Esophagus mucosa (tissue), 1 donor: ENCODE measurements around the gene NRK. TPM values are rescaled to one million over a fixed set of nuclear protein-coding genes. Genes with fewer than 3 reads are reported as not detected.
"Not testable (repeated sequence)": the region's sequence is repeated elsewhere in the genome, so short reads cannot be mapped to it uniquely, and the experiment has no call there.

Experiments
- ATAC-seq: fragments of 200-7000 bp; cut with Tn5 transposase; one replicate; pipeline ENCODE4 v1.9.1; 2020
- total RNA-seq: library from RNA; stranded (reverse); gene quantifications from one replicate; pipeline ENCODE4 v1.2.4, GENCODE V29; 2023
- donor health status: DM: yes; HTN: yes; CAD: no.

The NRK gene
- total RNA-seq = not detected

- ATAC-seq = no peak
These were observed at the start of gene NRK for GRCh38 chrX:105822138-105823091. Gene NRK (plus strand): TSS chrX:105822539. CDS start chrX:105822846, 307 bp downstream.

GRCh38 chrX:105773801-105774200 lies 48.5 kb upstream of the NRK start:
- no peak for ATAC-seq

- ATAC-seq = no peak
These were observed 46.7 kb upstream of the NRK start for GRCh38 chrX:105775679-105776078.

GRCh38 chrX:105781804-105782203 lies 40.5 kb upstream of the NRK start:
- no peak for ATAC-seq

GRCh38 chrX:105796877-105797276 lies 25.5 kb upstream of the NRK start:
- not testable (repeated sequence) for ATAC-seq

GRCh38 chrX:105803891-105804290 lies 18.4 kb upstream of the NRK start:
- no peak for ATAC-seq

GRCh38 chrX:105805655-105806054 lies 16.7 kb upstream of the NRK start:
- not testable (repeated sequence) for ATAC-seq

GRCh38 chrX:105816517-105816916 lies 5.8 kb upstream of the NRK start:
- no peak for ATAC-seq

- no peak for ATAC-seq
These were observed 2.1 kb upstream of the NRK start for GRCh38 chrX:105820247-105820646.

- no peak for ATAC-seq
These were observed 743 bp upstream of the NRK start for GRCh38 chrX:105821471-105822121.

GRCh38 chrX:105823092-105823455 lies 735 bp downstream of the NRK start:
- no peak for ATAC-seq

GRCh38 chrX:105829011-105829410 lies 6.7 kb downstream of the NRK start:
- no peak for ATAC-seq

GRCh38 chrX:105837232-105837631 lies 14.9 kb downstream of the NRK start:
- no peak for ATAC-seq

GRCh38 chrX:105845631-105846030 lies 23.3 kb downstream of the NRK start:
- no peak for ATAC-seq

- ATAC-seq = not testable (repeated sequence)
These were observed 27.8 kb downstream of the NRK start for GRCh38 chrX:105850100-105850499.

- ATAC-seq = no peak
These were observed 43.4 kb downstream of the NRK start for GRCh38 chrX:105865709-105866108.

- no peak for ATAC-seq
These were observed 47.4 kb downstream of the NRK start for GRCh38 chrX:105869701-105870100.

- no peak for ATAC-seq
These were observed 48.1 kb downstream of the NRK start for GRCh38 chrX:105870445-105870844.

- ATAC-seq = no peak
These were observed 50.6 kb downstream of the NRK start for GRCh38 chrX:105872941-105873340.

GRCh38 chrX:105874790-105875189 lies 52.5 kb downstream of the NRK start:
- ATAC-seq = no peak

- no peak for ATAC-seq
These were observed 54.3 kb downstream of the NRK start for GRCh38 chrX:105876658-105877057.

GRCh38 chrX:105880491-105880890 lies 58.2 kb downstream of the NRK start:
- no peak for ATAC-seq

- ATAC-seq = no peak
These were observed 60.4 kb downstream of the NRK start for GRCh38 chrX:105882581-105883275.
